HG03521 (cell line): ENCODE data around the gene MPPED1.

Source experiments
- ATAC-seq: cut with Tn5 transposase; IDR thresholded peaks from one replicate; pipeline ENCODE4 v1.9.1; 2021; ENCODE audit warnings: mild to moderate bottlenecking, moderate library complexity; ENCODE audit not compliant: unreplicated experiment

MPPED1 gene

DNA sequence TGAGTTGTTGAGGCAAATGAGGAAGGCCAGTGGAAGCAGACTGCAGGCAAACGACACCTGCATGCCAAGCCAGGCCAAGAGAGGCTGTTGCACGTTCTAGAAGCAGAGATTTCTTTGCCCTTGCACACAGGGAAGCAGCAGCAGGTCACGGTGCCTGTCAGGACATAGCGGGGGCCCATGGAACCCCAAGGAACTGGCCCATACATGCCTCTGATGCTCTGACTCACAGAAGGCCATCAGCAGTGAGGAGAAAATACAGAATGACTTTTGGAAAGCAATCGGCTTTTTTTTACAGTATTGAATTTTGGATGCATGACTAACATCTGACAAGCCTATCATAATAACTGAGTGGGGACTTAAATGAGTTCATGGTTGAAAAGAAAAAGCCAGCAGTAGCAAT, 123.9 kb downstream of the MPPED1 start:
- ATAC-seq, result no peak

GRCh38 chr22:43537019-43537585, 125.3 kb downstream of the MPPED1 start:
- no peak for ATAC-seq

GRCh38 chr22:43539572-43540528, 128.0 kb downstream of the MPPED1 start:
- ATAC-seq, result no peak

DNA sequence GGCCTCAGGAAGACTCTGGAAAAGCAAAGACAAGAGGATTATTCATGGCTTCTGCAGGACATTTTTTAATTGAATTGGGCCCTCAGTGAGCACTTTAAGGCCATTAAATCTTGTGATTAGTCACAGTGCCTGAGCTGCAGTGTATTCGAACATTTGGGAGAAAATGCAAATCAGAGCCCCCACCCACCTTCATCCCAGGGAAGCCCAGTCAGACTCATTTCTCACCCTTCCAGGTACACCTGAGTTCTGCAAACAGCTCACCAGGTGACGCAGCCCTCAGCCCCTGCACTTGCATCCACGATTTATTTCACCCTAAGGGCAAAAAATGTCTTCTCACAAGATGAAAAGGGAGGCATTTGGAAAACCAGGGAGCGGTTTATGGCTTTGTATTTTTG, 128.7 kb downstream of the MPPED1 start:
- ATAC-seq, result no peak

DNA sequence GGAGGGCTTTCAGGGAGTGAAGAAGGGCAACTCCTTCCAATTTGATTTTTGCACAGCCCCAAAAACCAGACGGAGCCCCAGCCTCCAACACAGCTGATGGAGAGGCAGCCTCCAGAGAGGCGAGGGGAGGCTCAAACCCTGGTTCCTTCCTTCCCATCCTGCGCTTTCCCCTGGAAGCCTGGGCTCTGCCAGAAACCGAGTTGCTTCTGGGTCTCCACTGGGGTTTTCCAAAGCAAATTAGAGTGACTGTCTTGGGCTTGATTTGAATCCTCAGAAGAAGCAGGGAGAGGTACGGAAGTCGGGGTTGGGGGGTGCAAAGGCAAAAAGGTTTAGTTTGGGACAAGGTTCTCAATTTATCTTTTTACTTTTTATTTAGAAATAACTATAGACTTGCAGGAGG, 129.2 kb downstream of the MPPED1 start:
- no peak for ATAC-seq

- no peak for ATAC-seq
These were observed 129.9 kb downstream of the MPPED1 start for GRCh38 chr22:43541462-43542407.

GRCh38 chr22:43542681-43543521, 131.1 kb downstream of the MPPED1 start:
- ATAC-seq, result no peak

GRCh38 chr22:43543522-43544288, 131.9 kb downstream of the MPPED1 start:
- no peak for ATAC-seq

DNA sequence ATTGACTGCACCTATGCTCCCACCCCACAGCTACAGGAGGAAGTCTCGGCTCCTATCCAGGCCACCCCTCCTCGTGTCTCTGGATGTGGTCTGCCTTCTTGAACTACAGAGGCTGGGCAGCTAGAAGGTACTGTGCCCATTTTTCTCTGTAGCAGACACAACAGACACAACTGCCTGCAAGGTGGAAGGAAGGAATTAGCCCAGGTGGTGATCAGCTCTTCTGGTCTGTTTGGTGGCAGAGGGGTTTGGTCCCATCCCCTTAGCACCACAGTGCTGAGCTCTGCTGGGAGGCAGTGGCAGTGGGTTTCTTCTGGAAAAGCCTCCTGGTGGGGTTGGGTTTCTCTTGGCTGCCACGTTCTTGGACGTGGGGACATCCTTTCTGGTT, 132.5 kb downstream of the MPPED1 start:
- ATAC-seq, result no peak

DNA sequence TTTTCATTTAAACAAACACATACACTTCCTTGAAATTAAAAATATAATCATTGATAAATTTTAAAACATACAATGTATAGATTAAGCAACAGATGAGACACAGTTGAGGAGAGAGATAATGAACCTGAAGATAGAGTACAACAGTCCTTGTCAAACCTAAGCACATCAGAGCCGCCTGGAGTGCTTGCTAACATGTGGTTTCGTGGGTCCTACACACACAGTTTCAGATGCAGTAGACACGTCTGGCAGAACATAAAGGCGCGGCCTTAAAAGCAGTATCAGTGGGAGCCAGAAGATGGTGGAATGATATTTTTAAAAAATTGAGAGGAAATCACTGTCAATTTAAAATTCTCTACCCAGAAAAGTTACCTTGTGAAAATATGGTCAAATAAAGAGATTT, 134.4 kb downstream of the MPPED1 start:
- no peak for ATAC-seq

GRCh38 chr22:43550024-43550620, 138.3 kb downstream of the MPPED1 start:
- no peak for ATAC-seq

GRCh38 chr22:43550672-43551071, 138.9 kb downstream of the MPPED1 start:
- ATAC-seq, result no peak

- no peak for ATAC-seq
These were observed 141.8 kb downstream of the MPPED1 start for GRCh38 chr22:43553451-43554258.

DNA sequence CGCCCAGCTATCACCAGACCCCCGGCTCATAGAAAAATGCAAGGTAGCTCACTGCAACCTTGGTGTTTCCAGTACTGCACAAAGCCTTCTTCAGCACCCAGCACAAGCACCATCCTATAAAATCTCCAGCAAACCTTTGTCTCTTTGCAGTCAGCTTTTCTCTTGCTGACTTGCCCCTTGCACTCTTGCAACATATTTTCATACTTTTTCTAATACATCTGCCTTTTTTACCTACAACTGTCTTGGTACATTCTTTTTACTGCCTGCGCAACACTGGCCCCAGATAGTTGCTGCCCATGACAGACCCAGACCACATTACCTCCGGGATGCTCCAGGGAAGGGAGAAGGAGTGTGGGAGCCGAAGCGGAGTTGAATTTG, 142.4 kb downstream of the MPPED1 start:
- no peak for ATAC-seq

DNA sequence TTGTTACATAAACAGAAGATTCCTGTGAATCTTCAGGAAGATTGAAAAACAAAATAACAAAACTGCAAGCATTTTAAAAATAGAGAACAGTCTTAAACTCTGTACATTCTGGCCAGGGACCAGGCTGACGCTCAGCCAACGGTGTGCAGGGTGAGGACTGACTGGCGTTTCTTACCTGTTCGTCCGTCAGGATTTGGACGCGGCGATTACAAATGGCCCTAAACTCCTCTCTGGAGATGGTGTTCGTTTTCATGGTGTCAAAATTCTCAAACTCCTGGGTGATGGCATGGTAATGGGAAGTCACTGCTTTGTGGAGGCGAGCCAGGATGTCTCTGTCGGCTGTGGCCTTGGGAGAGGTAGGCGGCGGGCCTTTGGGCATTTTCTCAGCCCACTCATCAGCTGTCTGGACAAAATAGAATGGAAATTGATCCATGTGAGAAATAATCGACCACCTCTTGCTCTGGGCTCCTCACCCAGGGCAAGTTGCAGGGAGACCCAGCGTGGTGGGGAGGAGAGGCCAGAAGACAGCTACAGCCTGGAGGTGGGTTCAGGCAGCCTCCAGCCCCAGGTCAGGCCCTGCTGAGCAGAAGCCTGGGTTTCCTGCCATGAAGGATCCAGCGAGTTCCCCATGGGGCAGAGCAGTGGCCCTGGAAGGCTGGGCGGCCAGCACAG, 143.0 kb downstream of the MPPED1 start:
- no peak for ATAC-seq

- no peak for ATAC-seq
These were observed 144.0 kb downstream of the MPPED1 start for GRCh38 chr22:43555561-43556515.
